HepG2 (cell line): Measurements from ENCODE around the gene DNTTIP2. TPM values are rescaled to one million over a fixed set of nuclear protein-coding genes. Genes with fewer than 3 reads are reported as not detected.

Source experiments
- DZIP1 ChIP-seq: sonication (generic); formaldehyde crosslinking; IDR thresholded peaks from 2 replicates; pipeline ENCODE4 v1.5.0; 2020; ENCODE audit warnings: mild to moderate bottlenecking, missing genetic modification reagents
- FOXC1 ChIP-seq: sonication (generic); formaldehyde crosslinking; IDR thresholded peaks from 2 replicates; pipeline ENCODE4 v1.8.0; 2022; ENCODE audit warnings: mild to moderate bottlenecking, missing genetic modification reagents, borderline replicate concordance
- HNRNPH1 ChIP-seq: fragments of 200-400 bp; formaldehyde crosslinking; optimal IDR thresholded peaks from 2 replicates; pipeline ENCODE3; 2017; ENCODE audit warnings: mild to moderate bottlenecking, low read depth, low read length
- KDM1A ChIP-seq: IDR thresholded peaks from 2 replicates; pipeline ENCODE4 v1.6.1; 2016; ENCODE audit warnings: missing compliant biosample characterization
- KIAA2018 ChIP-seq: sonication (generic); formaldehyde crosslinking; IDR thresholded peaks from 2 replicates; pipeline ENCODE4 v1.5.0; 2020; ENCODE audit warnings: mild to moderate bottlenecking, missing genetic modification reagents, borderline replicate concordance
- MEIS1 ChIP-seq: sonication (generic); formaldehyde crosslinking; IDR thresholded peaks from 2 replicates; pipeline ENCODE4 v1.9.0; 2021; ENCODE audit warnings: mild to moderate bottlenecking, missing genetic modification reagents, moderate library complexity, borderline replicate concordance
- MXD4 ChIP-seq: IDR thresholded peaks from 2 replicates; pipeline ENCODE4 v1.6.1; 2016; ENCODE audit warnings: mild to moderate bottlenecking, missing biosample characterization, missing genetic modification reagents
- NCOR1 ChIP-seq: fragments of 200-600 bp; sonication (generic); IDR thresholded peaks from 2 replicates; pipeline ENCODE4 v1.7.0; 2017; ENCODE audit warnings: antibody characterized with exemption, low read length, borderline replicate concordance
- NR1H2 ChIP-seq: sonication (generic); formaldehyde crosslinking; IDR thresholded peaks from 2 replicates; pipeline ENCODE4 v1.8.1; 2022; ENCODE audit warnings: low read depth, missing genetic modification reagents, borderline replicate concordance
- PHF21A ChIP-seq: sonication (generic); formaldehyde crosslinking; IDR thresholded peaks from 2 replicates; pipeline ENCODE4 v1.5.0; 2020; ENCODE audit warnings: mild to moderate bottlenecking, missing genetic modification reagents
- TBP ChIP-seq: sonication (generic); formaldehyde crosslinking; IDR thresholded peaks from 2 replicates; pipeline ENCODE4 v1.5.0; 2020; ENCODE audit warnings: missing genetic modification reagents
- TOE1 ChIP-seq: sonication (generic); formaldehyde crosslinking; IDR thresholded peaks from 2 replicates; pipeline ENCODE4 v1.4.0; 2020; ENCODE audit warnings: mild to moderate bottlenecking, missing genetic modification reagents
- TSC22D2 ChIP-seq: sonication (generic); formaldehyde crosslinking; IDR thresholded peaks from 2 replicates; pipeline ENCODE4 v1.5.1; 2020; ENCODE audit warnings: missing genetic modification reagents, mild to moderate bottlenecking, borderline replicate concordance
- ZFX ChIP-seq: sonication (generic); formaldehyde crosslinking; IDR thresholded peaks from 2 replicates; pipeline ENCODE4 v1.4.0; 2020; ENCODE audit warnings: mild to moderate bottlenecking, low read depth, missing genetic modification reagents, moderate library complexity
- ZMAT3 ChIP-seq: sonication (generic); formaldehyde crosslinking; conservative IDR thresholded peaks from 2 replicates; pipeline ENCODE4 v1.7.0; 2021; ENCODE audit warnings: missing genetic modification reagents
- ZNF703 ChIP-seq: sonication (generic); formaldehyde crosslinking; IDR thresholded peaks from 2 replicates; pipeline ENCODE4 v1.5.1; 2020; ENCODE audit warnings: missing genetic modification reagents, mild to moderate bottlenecking, moderate library complexity, borderline replicate concordance
- ZNF724P ChIP-seq: sonication (generic); formaldehyde crosslinking; IDR thresholded peaks from 2 replicates; pipeline ENCODE4 v1.8.0; 2022; ENCODE audit warnings: missing genetic modification reagents, borderline replicate concordance
- polyA plus RNA-seq, 8 experiments: library from polyadenylated mRNA; depleted of rRNA in 3 of 8; stranded (reverse) in 7 of 8; unstranded in 1 of 8; fragments of >200 nt; fragmentation: Illumina TruSeq in 4 of 8; extraction: Trizol in 4 of 8; gene quantifications; 2 replicates each; pipeline versions ENCODE4 v1.2.1 to v1.2.3, GENCODE V29; 2011 to 2016; ENCODE audit warnings: low read depth in 4 of 8, missing spikeins in 1 of 8, mixed read lengths in 1 of 8; ENCODE audit not compliant: insufficient read depth in 1 of 8
- total RNA-seq, 5 experiments: library from RNA; depleted of rRNA; stranded (reverse); fragments of >200 nt; fragmentation: Illumina TruSeq; extraction: Trizol; gene quantifications; 2 replicates each; pipeline ENCODE4 v1.2.3, GENCODE V29; 2016; ENCODE audit warnings: low read depth in 1 of 5

The DNTTIP2 gene
- total and polyA plus RNA-seq, 2 of the 13 experiments (the other 11 are each of a cell fraction or from before 2014, with no cell fraction given): 11.4 to 63.3 TPM

GRCh38 chr1:93878889-93879586 is at the start of gene DNTTIP2 (continued):
- peak; percentile 43; the same call in 1 of the 2 replicates for TF ChIP-seq FOXC1 (CRISPR knock-in tag)
- TF ChIP-seq NR1H2 (CRISPR knock-in tag): no peak; the same call in 1 of the 2 replicates
- no peak for TF ChIP-seq HNRNPH1
- TF ChIP-seq MEIS1 (CRISPR knock-in tag): peak; percentile 45; the same call in 1 of the 2 replicates
- TF ChIP-seq NCOR1: no peak
- TF ChIP-seq PHF21A (CRISPR knock-in tag): no peak; the same call in 1 of the 2 replicates
- no peak for TF ChIP-seq KIAA2018
- peak; percentile 33; the same call in 1 of the 2 replicates for TF ChIP-seq TBP (CRISPR knock-in tag)
- TF ChIP-seq TOE1 (CRISPR knock-in tag): peak; percentile 56; the same call in 1 of the 2 replicates
- TF ChIP-seq MXD4 (CRISPR knock-in tag): peak; percentile 82
- TF ChIP-seq ZMAT3 (CRISPR knock-in tag): peak; percentile 47; the same call in 1 of the 2 replicates
- no peak for TF ChIP-seq KDM1A (CRISPR knock-in tag)
- TF ChIP-seq ZFX (CRISPR knock-in tag): peak; percentile 92; the same call in 1 of the 2 replicates
- peak; percentile 83; the same call in 1 of the 2 replicates for TF ChIP-seq TSC22D2 (CRISPR knock-in tag)
- peak; percentile 55; the same call in 1 of the 2 replicates for TF ChIP-seq ZNF724P (CRISPR knock-in tag)
- TF ChIP-seq ZNF703 (CRISPR knock-in tag): no peak
- TF ChIP-seq DZIP1 (CRISPR knock-in tag): no peak; the same call in 1 of the 2 replicates
